ENCODE data around the gene EML1. TPM values are rescaled to one million over a fixed set of nuclear protein-coding genes. Genes with fewer than 3 reads are reported as not detected.

The EML1 gene
- total and polyA plus RNA-seq, 8 donors: 5.8 to 66.5 (median 34.8) TPM

- H3K9me3 ChIP-seq: no peaks in the 10 kb centered on the region
- H3K27ac ChIP-seq: no peak overlapping the region
- H3K4me1 ChIP-seq: no peaks in the 10 kb centered on the region
- TF ChIP-seq POLR2A (IDR thresholded peaks at IDR 0.05) (no peak), CTCF (IDR thresholded peaks at IDR 0.05) (no peak)
- H3K4me3 ChIP-seq: no peak overlapping the region
- peaks cover 9 to 70% (median 55%) of the 10 kb centered on the region in 4 donors for H3K36me3 ChIP-seq
- intact Hi-C loops (cut with DNase I; ENCODE audit: low total_unique reads): no loop called here
- no peak for DNase-seq
- no peaks in the 10 kb centered on the region for H3K27me3 ChIP-seq
- 85 to 95% (median 92%) methylated on average over 17 to 29 of the region's 29 CpGs for WGBS, 5 donors
These were observed 143.7 kb downstream of the EML1 start for GRCh38 chr14:99936738-99937474.

- Histone ChIP-seq H3K27me3 (no peaks in the 10 kb centered on the region), H3K9me3 (no peaks in the 10 kb centered on the region), H3K36me3 (peaks cover 9 to 78% (median 60%) of the 10 kb centered on the region in 4 donors), H3K4me3 (no peak overlapping the region), H3K4me1 (no peaks in the 10 kb centered on the region), H3K27ac (no peak overlapping the region)
- no peak for TF ChIP-seq CTCF (IDR thresholded peaks at IDR 0.05)
- TF ChIP-seq POLR2A (IDR thresholded peaks at IDR 0.05): no peak
- TF ChIP-seq EP300 (IDR thresholded peaks at IDR 0.05): no peak
- TF ChIP-seq POLR2AphosphoS5 (IDR thresholded peaks at IDR 0.05): no peak
- intact Hi-C loops (cut with DNase I; ENCODE audit: low total_unique reads): no loop called here
- WGBS, 5 donors: 58 to 77% (median 68%) methylated on average over 14 of the region's 14 CpGs
- DNase-seq: peak in 1 of 2 donors; percentile 69
These were observed 144.4 kb downstream of the EML1 start for GRCh38 chr14:99937475-99938244.

- 86 to 94% (median 92%) methylated on average over 7 to 8 of the region's 8 CpGs for WGBS, 5 donors
- no peak for TF ChIP-seq EP300 (IDR thresholded peaks at IDR 0.05)
- no peak for TF ChIP-seq CTCF (IDR thresholded peaks at IDR 0.05)
- TF ChIP-seq POLR2AphosphoS5 (IDR thresholded peaks at IDR 0.05): no peak
- H3K36me3 ChIP-seq: peaks cover 9 to 85% (median 64%) of the 10 kb centered on the region in 4 donors
These were observed 145.2 kb downstream of the EML1 start for GRCh38 chr14:99938376-99938775.

GRCh38 chr14:99938896-99939295 is 145.7 kb downstream of the EML1 start:
- WGBS, 5 donors: 96 to 97% (median 97%) methylated on average over 15 of the region's 15 CpGs
- H3K9me3 ChIP-seq: no peaks in the 10 kb centered on the region
- intact Hi-C loops (cut with DNase I; ENCODE audit: low total_unique reads): no loop called here

More at GRCh38 chr14:99938376-99938775, 145.2 kb downstream of the EML1 start:
- no peak for DNase-seq
- Histone ChIP-seq H3K27ac (no peak overlapping the region), H3K9me3 (no peaks in the 10 kb centered on the region), H3K27me3 (no peaks in the 10 kb centered on the region), H3K4me3 (no peak overlapping the region), H3K4me1 (no peaks in the 10 kb centered on the region)
- intact Hi-C loops (cut with DNase I; ENCODE audit: low total_unique reads): no loop called here

More at GRCh38 chr14:99938896-99939295, 145.7 kb downstream of the EML1 start:
- Histone ChIP-seq H3K4me1 (peaks cover 0 to 1% (median 0%) of the 10 kb centered on the region in 4 donors), H3K27me3 (no peaks in the 10 kb centered on the region), H3K4me3 (no peak overlapping the region), H3K36me3 (peaks cover 9 to 89% (median 66%) of the 10 kb centered on the region in 4 donors), H3K27ac (no peak overlapping the region)
- no peak for DNase-seq
- TF ChIP-seq EP300 (IDR thresholded peaks at IDR 0.05) (no peak), CTCF (IDR thresholded peaks at IDR 0.05) (no peak), POLR2A (IDR thresholded peaks at IDR 0.05) (no peak), POLR2AphosphoS5 (IDR thresholded peaks at IDR 0.05) (no peak)

Data from stomach (tissue), 9 donors.